GM23338 (cell line): Measurements from ENCODE around the gene LYST. TPM values are rescaled to one million over a fixed set of nuclear protein-coding genes. Genes with fewer than 3 reads are reported as not detected.

Source experiments
- ATAC-seq: fragments of 200-7000 bp; cut with Tn5 transposase; 3 replicates; pipeline ENCODE4 v1.9.1; 2020
- DNase-seq: peaks from one replicate; pipeline ENCODE4 v3.0.0-alpha.2; 2015; ENCODE audit warnings: low spot score
- H2AFZ ChIP-seq: fragments of 200-600 bp; sonication (generic); 2 replicates; pipeline ENCODE4 v1.8.0; 2016; ENCODE audit warnings: antibody characterized with exemption, mild to moderate bottlenecking, moderate library complexity
- H3F3A ChIP-seq: fragments of 200-600 bp; sonication (generic); replicated peaks from 2 replicates; pipeline ENCODE4 v1.8.0; 2017; ENCODE audit warnings: antibody characterized with exemption, mixed run types, low read depth
- H3K27ac ChIP-seq: fragments of 200-600 bp; sonication (generic); 2 replicates; pipeline ENCODE4 v1.6.1; 2016; ENCODE audit warnings: low read depth
- H3K27me3 ChIP-seq: fragments of 200-600 bp; sonication (generic); 2 replicates; pipeline ENCODE4 v1.8.0; 2016; ENCODE audit warnings: mild to moderate bottlenecking, mixed run types, moderate library complexity; ENCODE audit not compliant: insufficient read depth
- H3K36me3 ChIP-seq: fragments of 200-600 bp; sonication (generic); 2 replicates; pipeline ENCODE4 v1.8.0; 2016; ENCODE audit warnings: mild to moderate bottlenecking; ENCODE audit not compliant: insufficient read depth
- H3K4me1 ChIP-seq: fragments of 200-600 bp; sonication (generic); 2 replicates; pipeline ENCODE4 v1.8.0; 2016; ENCODE audit warnings: mild to moderate bottlenecking, moderate library complexity; ENCODE audit not compliant: insufficient read depth
- H3K4me2 ChIP-seq: fragments of 200-600 bp; sonication (generic); 2 replicates; pipeline ENCODE4 v1.7.1; 2017; ENCODE audit warnings: mixed run types
- H3K4me3 ChIP-seq: fragments of 200-600 bp; sonication (generic); 2 replicates; pipeline ENCODE4 v1.6.1; 2016; ENCODE audit warnings: mixed run types
- H3K79me2 ChIP-seq: fragments of 200-600 bp; sonication (generic); replicated peaks from 2 replicates; pipeline ENCODE4 v1.8.0; 2017; ENCODE audit warnings: mild to moderate bottlenecking; ENCODE audit not compliant: insufficient read depth
- H3K9me2 ChIP-seq: fragments of 200-600 bp; sonication (generic); 2 replicates; pipeline ENCODE4 v1.8.0; 2017; ENCODE audit not compliant: insufficient read depth
- H4K20me1 ChIP-seq: fragments of 200-600 bp; sonication (generic); replicated peaks from 2 replicates; pipeline ENCODE4 v1.8.0; 2017; ENCODE audit warnings: mild to moderate bottlenecking; ENCODE audit not compliant: insufficient read depth
- H3K27ac Mint-ChIP-seq: 2 replicates; pipeline ENCODE4 v1.8.0; 2020; ENCODE audit warnings: inconsistent platforms, mild to moderate bottlenecking, moderate library complexity, mixed read lengths
- H3K27me3 Mint-ChIP-seq: 3 replicates; pipeline ENCODE4 v1.8.0; 2022; ENCODE audit warnings: low read depth, mild to moderate bottlenecking, moderate library complexity, mixed read lengths, inconsistent platforms; ENCODE audit not compliant: insufficient read depth, poor library complexity
- H3K36me3 Mint-ChIP-seq: 3 replicates; pipeline ENCODE4 v1.8.0; 2021; ENCODE audit warnings: low read depth, mild to moderate bottlenecking, inconsistent platforms, moderate library complexity, mixed read lengths
- H3K4me1 Mint-ChIP-seq: 3 replicates; pipeline ENCODE4 v1.8.0; 2020; ENCODE audit warnings: mild to moderate bottlenecking, inconsistent platforms, mixed read lengths
- H3K4me3 Mint-ChIP-seq: 3 replicates; pipeline ENCODE4 v1.8.0; 2021; ENCODE audit warnings: moderate library complexity, mild to moderate bottlenecking, inconsistent platforms, mixed read lengths
- H3K9me3 Mint-ChIP-seq: 3 replicates; pipeline ENCODE4 v1.8.0; 2020; ENCODE audit warnings: moderate library complexity, mild to moderate bottlenecking, inconsistent platforms, mixed read lengths
- CREB1 ChIP-seq: fragments of 250-450 bp; sonication (Bioruptor Pico); IDR thresholded peaks from 2 replicates; pipeline ENCODE4 v1.5.0; 2020; ENCODE audit warnings: low read depth, mild to moderate bottlenecking, moderate library complexity
- CTCF ChIP-seq, 2 experiments: fragments of 200-600 bp in 1 of 2; sonication (generic) in 1 of 2; conservative IDR thresholded peaks; 2 replicates each; pipeline versions ENCODE4 v1.5.1 to v1.6.1; 2016 to 2017; ENCODE audit warnings: antibody characterized with exemption in 2 of 2, low read depth in 2 of 2, mild to moderate bottlenecking in 2 of 2, moderate library complexity in 1 of 2
- EZH2 ChIP-seq: fragments of 200-600 bp; sonication (generic); IDR thresholded peaks from one replicate; pipeline ENCODE4 v1.8.0; 2017; ENCODE audit warnings: antibody characterized with exemption, mild to moderate bottlenecking, low read depth; ENCODE audit not compliant: unreplicated experiment
- EZH2phosphoT487 ChIP-seq: fragments of 200-600 bp; sonication (generic); IDR thresholded peaks from one replicate; pipeline ENCODE4 v1.8.1; 2018; ENCODE audit warnings: antibody characterized with exemption; ENCODE audit not compliant: unreplicated experiment
- JUNB ChIP-seq: IDR thresholded peaks from one replicate; pipeline ENCODE4 v1.6.1; 2016; ENCODE audit warnings: antibody characterized with exemption; ENCODE audit not compliant: unreplicated experiment
- NANOG ChIP-seq: IDR thresholded peaks from 2 replicates; pipeline ENCODE4 v1.6.1; 2016; ENCODE audit warnings: antibody characterized with exemption, borderline replicate concordance
- POLR2AphosphoS5 ChIP-seq: IDR thresholded peaks from 2 replicates; pipeline ENCODE4 v1.6.1; 2016; ENCODE audit warnings: antibody characterized with exemption, low read depth
- REST ChIP-seq: IDR thresholded peaks from one replicate; pipeline ENCODE4 v1.6.1; 2018; ENCODE audit warnings: antibody characterized with exemption; ENCODE audit not compliant: unreplicated experiment
- STAT1 ChIP-seq: IDR thresholded peaks from one replicate; pipeline ENCODE4 v1.6.1; 2016; ENCODE audit warnings: antibody characterized with exemption; ENCODE audit not compliant: unreplicated experiment
- polyA plus RNA-seq: library from polyadenylated mRNA; unstranded; fragments of >200 nt; fragmentation: Nextera tagmentation; extraction: Ambion mirVana; gene quantifications from 2 replicates; pipeline ENCODE4 v1.2.1, GENCODE V29; 2016
- total RNA-seq: library from RNA; depleted of rRNA; stranded (reverse); fragments of >200 nt; shearing (Covaris generic); gene quantifications from 2 replicates; pipeline ENCODE4 v1.2.3, GENCODE V29; 2014

LYST gene
- total and polyA plus RNA-seq, 2 experiments from 2014 or later, result 0.21 to 1.0 TPM

DNA sequence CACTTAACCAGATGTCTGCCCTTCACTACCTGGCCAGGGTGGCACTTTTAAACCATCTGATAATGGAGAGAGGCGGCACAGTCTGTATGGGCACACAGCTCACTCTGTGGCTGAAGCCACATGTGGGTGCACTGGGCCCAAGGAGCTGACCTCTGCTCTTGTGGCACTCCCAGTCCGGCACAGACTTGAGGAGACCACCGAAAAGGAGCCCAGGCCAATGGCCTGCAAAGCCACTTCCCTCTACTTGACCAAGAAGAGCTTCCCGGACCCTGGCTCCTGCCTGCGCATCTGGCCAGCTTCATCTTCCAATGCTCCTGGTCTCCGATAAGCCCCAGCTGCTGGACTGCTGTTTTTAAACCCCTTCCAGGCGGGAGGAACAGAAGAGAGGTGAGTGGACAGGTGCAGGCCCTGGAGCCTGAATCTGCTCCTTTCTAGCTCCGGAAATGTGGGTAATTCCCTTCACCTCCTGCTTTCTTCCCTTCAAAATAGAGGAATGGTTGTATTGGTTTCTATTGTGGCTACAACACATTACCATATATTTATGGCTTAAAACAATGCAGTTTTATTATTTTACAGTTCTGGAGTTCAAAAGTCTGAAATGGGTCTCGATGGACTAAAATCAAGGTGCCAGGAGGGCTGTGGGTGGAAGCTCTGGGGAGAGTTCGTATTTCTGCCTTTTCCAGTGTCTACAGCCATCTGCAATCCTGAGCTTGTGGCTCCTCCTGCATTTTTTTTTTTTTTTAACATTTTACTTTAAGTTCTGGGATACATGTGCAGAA is 228.8 kb downstream of the LYST start:
- Histone ChIP-seq H3K27ac (no peak overlapping the region), H3K27me3 (no peaks in the 10 kb centered on the region), H3K79me2 (peaks cover 85% of the 10 kb centered on the region), H4K20me1 (peaks cover 13% of the 10 kb centered on the region; the same call in 1 of the 2 replicates), H3K36me3 (no peaks in the 10 kb centered on the region), H3K4me3 (no peak overlapping the region), H3F3A (0 out of 2 replicates have a peak, but pooled peaks cover 3% of the 10 kb centered on the region), H2AFZ (no peak overlapping the region), H3K4me1 (peaks cover 15% of the 10 kb centered on the region), H3K9me2 (no peaks in the 10 kb centered on the region), H3K4me2 (no peak overlapping the region)
- H3K9me3 Mint-ChIP-seq, result no peaks in the 10 kb centered on the region
- no peak for DNase-seq
- TF ChIP-seq NANOG (no peak), POLR2AphosphoS5 (no peak), EZH2phosphoT487 (no peak), REST (no peak), JUNB (no peak), CREB1 (no peak), STAT1 (no peak), CTCF (conservative IDR thresholded peaks at IDR 0.05; ENCODE audit: low read depth in 2 of 2) (no peak), EZH2 (no peak)
- H3K27ac Mint-ChIP-seq, result no peak overlapping the region
- no peak overlapping the region for H3K4me3 Mint-ChIP-seq
- H3K36me3 Mint-ChIP-seq, result peaks cover 5% of the 10 kb centered on the region
- ATAC-seq, result no peak
- H3K4me1 Mint-ChIP-seq, result peaks cover 22% of the 10 kb centered on the region
- peaks cover 1% of the 10 kb centered on the region for H3K27me3 Mint-ChIP-seq
